Lung (tissue), 12 donors: ENCODE results near the gene TERC. TPM values are rescaled to one million over a fixed set of nuclear protein-coding genes. Genes with fewer than 3 reads are reported as not detected.
A peak's percentile ranks its signal among the peaks of the same experiment; 100 is the strongest.

Source experiments
- ATAC-seq: fragments of 200-7000 bp; cut with Tn5 transposase; one replicate; pipeline ENCODE4 v1.9.1; 2020; ENCODE audit warnings: moderate number of reproducible peaks; ENCODE audit not compliant: insufficient read depth, low FRiP score
- DNase-seq, 3 donors: peaks; one replicate each; pipeline ENCODE4 v3.0.0-alpha.2; 2013 to 2017
- H3K27ac ChIP-seq, 2 donors: one replicate each; pipeline ENCODE4 v1.5.1; 2013; ENCODE audit warnings: mild to moderate bottlenecking in 2 of 2, moderate library complexity in 2 of 2, control low read depth in 1 of 2, inconsistent platforms in 1 of 2, low read depth in 1 of 2, low read length in 1 of 2
- H3K27me3 ChIP-seq, 3 donors: one replicate each; pipeline ENCODE4 v1.5.1; 2013; ENCODE audit warnings: low read length in 2 of 3; ENCODE audit not compliant: control insufficient read depth in 3 of 3, insufficient read depth in 3 of 3
- H3K36me3 ChIP-seq, 4 donors: one replicate each; pipeline ENCODE4 v1.5.1; 2013; ENCODE audit warnings: low read length in 4 of 4, mild to moderate bottlenecking in 1 of 4, moderate library complexity in 1 of 4; ENCODE audit not compliant: control insufficient read depth in 4 of 4, insufficient read depth in 4 of 4
- H3K4me1 ChIP-seq, 5 donors: one replicate each; pipeline ENCODE4 v1.5.1; 2013; ENCODE audit warnings: low read length in 5 of 5, mild to moderate bottlenecking in 2 of 5, moderate library complexity in 1 of 5; ENCODE audit not compliant: control insufficient read depth in 5 of 5, insufficient read depth in 5 of 5
- H3K4me3 ChIP-seq: one replicate; pipeline ENCODE4 v1.5.1; 2013; ENCODE audit warnings: mild to moderate bottlenecking, control low read depth, moderate library complexity
- H3K9ac ChIP-seq, 2 donors: one replicate each; pipeline ENCODE4 v1.5.1; 2013; ENCODE audit warnings: low read length in 2 of 2, control low read depth in 1 of 2; ENCODE audit not compliant: insufficient read depth in 1 of 2
- H3K9me3 ChIP-seq, 4 donors: one replicate each; pipeline ENCODE4 v1.5.1; 2013; ENCODE audit warnings: low read length in 3 of 4, mild to moderate bottlenecking in 1 of 4, moderate library complexity in 1 of 4; ENCODE audit not compliant: control insufficient read depth in 4 of 4, insufficient read depth in 3 of 4
- CTCF ChIP-seq: IDR thresholded peaks from 2 replicates; pipeline ENCODE4 v1.5.1; 2012; ENCODE audit warnings: mild to moderate bottlenecking; ENCODE audit errors: control extremely low read depth, extremely low read depth
- WGBS, 2 donors: extraction: QIAGEN DNeasy Blood & Tissue Kit; methylation state at CpG; one replicate each; pipeline ENCODE4 v1.1.7; 2013; 5-methylcytosine and 5-hydroxymethylcytosine counted together
- polyA plus RNA-seq, 2 donors: library from polyadenylated mRNA; stranded (reverse); fragments of 200-250 nt; gene quantifications; one replicate each; pipeline ENCODE4 v1.2.1, GENCODE V29; 2013
- total RNA-seq, 2 donors: library from RNA; depleted of rRNA in 1 of 2; stranded (reverse); fragments of >200 nt in 1 of 2; gene quantifications; one replicate each; pipeline ENCODE4 v1.2.1, GENCODE V29; 2014 to 2021
- donor health status: control.
- donor health status: control.
- donor health status: Bipolar disorder and iron deficiency.
- donor health status: healthy.
- donor health status: DM: yes; HTN: yes; CAD: no.

Gene TERC
- total and polyA plus RNA-seq, 4 donors: 0.16 to 45.7 (median 12.4) TPM; not detected in 1

GRCh38 chr3:169780742-169781141 lies 15.9 kb upstream of the TERC start:
- no peak overlapping the region for H3K27ac ChIP-seq
- ATAC-seq (no peak), DNase-seq (no peak)
- 22 to 43% methylated on average over 2 of the region's 2 CpGs for WGBS, 2 donors
- no peak for TF ChIP-seq CTCF
- H3K27me3 ChIP-seq: no peaks in the 10 kb centered on the region
- no peaks in the 10 kb centered on the region for H3K9me3 ChIP-seq
- no peak overlapping the region for H3K4me3 ChIP-seq
- no peak overlapping the region for H3K9ac ChIP-seq
- peaks cover 0 to 13% (median 0%) of the 10 kb centered on the region in 5 donors for H3K4me1 ChIP-seq
- H3K36me3 ChIP-seq: peaks cover 21 to 45% (median 30%) of the 10 kb centered on the region in 4 donors

GRCh38 chr3:169777822-169778221 lies 13.0 kb upstream of the TERC start:
- no peak for ATAC-seq
- WGBS, 2 donors: 70 to 74% methylated on average over 4 of the region's 4 CpGs
- TF ChIP-seq CTCF: no peak
- Histone ChIP-seq H3K27ac (no peak overlapping the region), H3K36me3 (peaks cover 19 to 52% (median 29%) of the 10 kb centered on the region in 4 donors), H3K27me3 (no peaks in the 10 kb centered on the region), H3K9me3 (no peaks in the 10 kb centered on the region), H3K9ac (no peak overlapping the region), H3K4me3 (no peak overlapping the region), H3K4me1 (peaks cover 0 to 19% (median 6%) of the 10 kb centered on the region in 5 donors)
- no peak for DNase-seq

- Histone ChIP-seq H3K4me1 (peaks cover 0 to 18% (median 6%) of the 10 kb centered on the region in 5 donors), H3K27me3 (no peaks in the 10 kb centered on the region), H3K9ac (peak overlapping the region; percentile 93 to 96), H3K27ac (no peak overlapping the region), H3K36me3 (peaks cover 4 to 21% (median 12%) of the 10 kb centered on the region in 4 donors), H3K4me3 (no peak overlapping the region), H3K9me3 (no peaks in the 10 kb centered on the region)
- DNase-seq (peak in 1 of 3 donors; percentile 8), ATAC-seq (no peak)
- 50 to 70% methylated on average over 5 of the region's 5 CpGs for WGBS, 2 donors
- no peak for TF ChIP-seq CTCF
Measured at GRCh38 chr3:169774186-169774585, 9.3 kb upstream of the TERC start.
